ENCODE measurements around the gene MAN2A2.
A peak's percentile ranks its signal among the peaks of the same experiment; 100 is the strongest.

The MAN2A2 gene

GRCh38 chr15:90946538-90946937 is 43.4 kb downstream of the MAN2A2 start:
- no peak for DNase-seq (ENCODE audit: low read depth)

- DNase-seq (ENCODE audit: low read depth) = no peak
Measured at GRCh38 chr15:90946941-90947576, 44.0 kb downstream of the MAN2A2 start.

- no peak for DNase-seq (ENCODE audit: low read depth)
Measured at GRCh38 chr15:90947577-90948357, 44.7 kb downstream of the MAN2A2 start.

GRCh38 chr15:90948506-90948905 is 45.4 kb downstream of the MAN2A2 start:
- no peak for DNase-seq (ENCODE audit: low read depth)

GRCh38 chr15:90949979-90950675 is 47.0 kb downstream of the MAN2A2 start:
- no peak for DNase-seq (ENCODE audit: low read depth)

DNA sequence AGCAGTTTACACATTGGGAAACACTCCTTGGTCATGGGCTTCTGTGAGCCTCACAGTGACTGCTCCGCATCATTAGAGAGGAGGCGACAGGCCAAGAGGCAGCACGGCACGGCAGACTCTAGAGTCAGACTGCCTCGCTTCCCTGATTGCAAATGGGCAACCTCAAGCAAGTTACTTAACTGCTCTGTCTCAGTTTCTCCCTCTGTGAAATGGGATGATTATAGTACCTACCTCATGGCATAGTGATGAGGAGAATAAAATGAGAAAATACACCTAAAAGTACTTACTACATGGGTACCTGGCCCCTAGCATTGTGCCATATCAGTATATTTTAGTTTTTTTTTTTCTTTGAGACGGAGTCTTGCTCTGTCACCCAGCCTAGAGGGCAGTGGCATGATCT is 47.6 kb downstream of the MAN2A2 start:
- DNase-seq (ENCODE audit: low read depth) = no peak

GRCh38 chr15:90952901-90953677 is 50.0 kb downstream of the MAN2A2 start:
- no peak for DNase-seq (ENCODE audit: low read depth)

DNA sequence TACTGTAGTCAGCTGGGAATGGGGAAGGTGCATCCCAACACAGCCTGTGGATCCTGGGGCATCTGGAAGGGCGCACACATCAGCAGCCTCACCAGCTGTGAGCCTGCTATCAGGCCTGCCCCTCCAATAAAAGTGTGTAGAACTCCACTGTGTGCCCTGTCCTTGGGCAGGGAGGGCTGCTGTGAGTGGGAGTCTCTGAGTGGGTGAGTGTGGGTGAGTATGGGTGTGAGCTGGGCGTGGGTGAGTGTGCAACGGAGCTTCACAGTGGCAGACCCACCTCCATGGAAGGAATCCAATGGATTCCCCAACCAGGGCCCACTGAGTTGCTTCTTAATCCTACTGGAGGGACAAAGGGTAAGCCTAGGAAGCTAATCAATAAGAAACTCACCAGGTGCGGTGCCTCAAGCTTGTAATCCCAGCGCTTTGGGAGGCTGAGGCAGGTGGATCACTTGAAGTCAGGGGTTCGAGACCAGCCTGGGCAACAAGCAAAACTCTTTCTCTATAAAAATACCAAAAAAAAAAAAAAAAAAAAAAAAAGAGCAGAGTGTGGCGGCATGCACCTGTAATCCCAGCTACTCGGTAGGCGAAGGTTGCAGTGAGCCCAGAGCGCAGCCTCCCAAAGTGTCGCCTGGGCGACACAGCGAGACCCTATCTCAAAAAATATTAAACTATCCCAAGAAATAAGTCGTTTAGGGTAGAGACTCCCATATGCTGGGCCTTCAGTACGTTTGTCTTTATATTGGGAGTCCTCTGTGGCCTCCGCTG is 51.0 kb downstream of the MAN2A2 start:
- DNase-seq (ENCODE audit: low read depth) = no peak

DNA sequence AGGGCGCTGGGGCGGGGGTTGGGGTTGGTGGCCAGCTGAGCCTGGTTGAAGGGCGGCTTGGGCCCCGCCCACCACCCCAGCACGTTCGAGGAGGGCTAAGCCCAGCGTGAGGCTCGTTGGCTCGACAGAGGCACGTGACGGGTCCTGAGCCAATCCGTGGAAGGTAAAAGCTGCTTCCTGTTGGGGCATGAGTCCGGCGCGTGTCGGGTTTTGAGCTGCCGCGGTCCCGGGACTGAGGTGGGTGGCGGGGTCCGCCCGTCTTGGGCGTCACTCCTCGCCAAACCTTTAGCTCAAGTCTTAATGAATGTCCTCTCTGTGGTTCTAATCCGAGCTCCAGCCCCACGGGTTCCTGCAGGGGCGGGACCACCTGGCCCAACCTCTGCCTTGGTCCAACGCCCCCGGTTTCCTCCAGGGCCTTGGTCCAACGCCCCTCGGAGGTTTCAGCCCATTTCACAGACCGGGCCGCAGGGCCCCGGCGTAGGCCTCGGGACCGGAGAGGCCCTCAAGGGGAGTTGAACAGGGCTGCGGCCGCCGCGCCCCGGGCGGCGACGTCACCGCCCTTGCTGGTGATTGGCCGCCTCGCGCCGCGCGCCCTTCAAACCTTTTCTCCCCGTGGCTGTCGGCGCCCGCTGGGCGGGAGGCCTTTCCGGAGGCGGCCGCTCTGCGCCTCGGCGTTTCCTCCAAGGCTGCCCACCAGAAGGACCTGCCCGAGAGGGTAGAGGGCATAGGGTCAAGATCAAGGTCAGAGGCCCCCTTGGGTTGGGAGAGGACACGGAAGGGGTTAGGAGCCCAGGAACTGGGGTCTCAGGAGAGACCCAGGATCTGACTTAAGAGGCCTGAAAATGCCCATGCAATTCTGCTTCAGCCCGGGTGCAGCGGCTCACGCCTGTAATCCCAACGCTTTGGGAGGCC is 51.9 kb downstream of the MAN2A2 start, which contains the start of gene RCCD1:
Gene RCCD1 (plus strand): TSS at position 173 of the 912 bp plus-strand sequence. CDS start 1,851 bp downstream, outside the sequence.
- DNase-seq (ENCODE audit: low read depth) = peak; percentile 63

DNA sequence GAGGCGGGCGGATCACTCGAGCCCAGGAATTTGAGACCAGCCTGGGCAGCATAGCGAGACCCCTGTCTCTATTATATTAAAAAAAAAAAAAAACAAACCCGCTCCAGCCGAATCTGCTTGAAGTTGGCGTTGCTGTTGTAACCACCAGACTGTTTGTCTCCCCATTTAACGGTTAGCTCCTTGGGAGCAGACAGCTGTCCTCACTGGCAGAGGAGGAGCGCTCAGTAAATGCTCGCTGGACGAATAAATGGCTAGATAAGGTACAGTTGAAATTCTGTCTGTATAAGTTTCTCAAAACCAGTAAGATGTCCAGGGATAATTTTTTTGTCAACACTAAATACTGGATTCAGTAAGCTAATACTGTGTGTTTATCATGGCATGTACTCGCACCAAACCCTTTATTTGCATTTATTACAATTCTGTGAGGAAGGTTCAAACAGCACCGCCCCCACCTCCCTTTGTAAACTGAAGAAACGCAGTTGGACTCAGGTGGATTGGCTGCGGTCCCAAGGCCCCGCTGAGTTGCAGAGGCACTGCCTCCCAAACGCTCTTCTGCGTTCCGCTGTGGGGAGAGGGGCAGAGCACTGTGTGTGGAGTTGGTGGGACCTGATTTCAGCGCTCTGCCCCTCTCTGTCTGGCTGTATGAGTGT is 52.6 kb downstream of the MAN2A2 start:
- no peak for DNase-seq (ENCODE audit: low read depth)

DNA sequence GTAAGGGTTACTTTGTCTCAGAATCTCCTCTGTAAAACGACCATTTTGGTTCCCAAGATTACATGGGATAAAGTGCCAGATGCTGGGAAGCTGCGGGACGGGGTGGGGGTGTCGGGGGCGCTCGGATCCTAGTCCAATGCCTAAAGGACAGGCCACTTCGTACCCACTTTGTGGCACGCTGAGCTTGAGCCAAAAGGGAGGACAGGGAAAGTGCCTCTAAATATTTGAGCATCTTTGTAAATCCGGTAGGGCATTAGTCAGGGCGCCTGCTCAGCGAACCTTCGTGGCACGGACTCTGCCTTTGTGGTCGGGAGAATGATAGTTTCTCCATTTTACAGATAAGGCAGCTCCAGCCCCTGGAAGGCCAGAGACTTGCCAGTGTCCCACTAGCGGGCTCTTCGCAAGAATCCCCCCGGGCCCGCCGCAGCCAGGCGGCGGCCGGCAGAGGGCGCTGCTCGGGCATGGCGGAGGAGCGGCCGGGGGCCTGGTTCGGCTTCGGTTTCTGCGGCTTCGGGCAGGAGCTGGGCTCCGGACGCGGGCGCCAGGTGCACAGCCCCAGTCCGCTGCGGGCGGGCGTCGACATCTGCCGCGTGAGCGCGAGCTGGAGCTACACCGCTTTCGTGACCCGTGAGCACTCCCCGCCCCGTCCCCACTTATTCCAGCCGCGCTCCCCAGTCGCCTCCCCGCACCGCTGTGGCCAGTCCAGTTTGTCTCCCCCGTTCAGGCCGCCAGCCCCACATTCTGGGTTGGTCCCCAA is 53.4 kb downstream of the MAN2A2 start:
- DNase-seq (ENCODE audit: low read depth) = no peak

DNA sequence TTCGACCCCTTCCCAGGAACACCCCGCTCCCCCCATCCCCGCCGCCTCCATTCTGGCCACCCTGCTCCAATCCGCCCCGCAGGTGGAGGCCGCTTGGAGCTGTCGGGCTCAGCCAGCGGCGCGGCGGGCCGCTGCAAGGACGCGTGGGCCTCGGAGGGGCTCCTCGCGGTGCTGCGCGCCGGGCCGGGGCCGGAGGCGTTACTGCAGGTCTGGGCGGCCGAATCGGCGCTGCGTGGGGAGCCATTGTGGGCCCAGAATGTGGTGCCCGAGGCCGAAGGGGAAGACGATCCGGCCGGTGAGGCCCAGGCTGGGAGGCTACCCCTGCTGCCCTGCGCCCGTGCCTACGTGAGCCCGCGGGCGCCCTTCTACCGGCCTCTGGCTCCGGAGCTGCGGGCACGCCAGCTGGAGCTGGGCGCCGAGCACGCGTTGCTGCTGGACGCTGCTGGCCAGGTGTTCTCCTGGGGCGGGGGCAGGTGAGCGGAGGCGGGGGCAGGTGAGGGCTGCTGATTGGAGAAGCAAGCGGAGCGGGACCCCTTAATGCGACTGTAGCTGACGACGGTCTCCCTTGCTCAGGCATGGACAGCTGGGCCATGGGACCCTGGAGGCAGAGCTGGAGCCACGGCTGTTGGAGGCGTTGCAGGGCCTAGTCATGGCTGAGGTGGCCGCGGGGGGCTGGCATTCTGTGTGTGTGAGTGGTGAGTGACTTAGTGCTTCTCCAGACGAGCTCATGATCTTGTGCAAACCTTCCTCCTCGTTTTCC is 54.1 kb downstream of the MAN2A2 start:
- no peak for DNase-seq (ENCODE audit: low read depth)

GRCh38 chr15:90957791-90958190 is 54.7 kb downstream of the MAN2A2 start:
- DNase-seq (ENCODE audit: low read depth) = no peak

DNA sequence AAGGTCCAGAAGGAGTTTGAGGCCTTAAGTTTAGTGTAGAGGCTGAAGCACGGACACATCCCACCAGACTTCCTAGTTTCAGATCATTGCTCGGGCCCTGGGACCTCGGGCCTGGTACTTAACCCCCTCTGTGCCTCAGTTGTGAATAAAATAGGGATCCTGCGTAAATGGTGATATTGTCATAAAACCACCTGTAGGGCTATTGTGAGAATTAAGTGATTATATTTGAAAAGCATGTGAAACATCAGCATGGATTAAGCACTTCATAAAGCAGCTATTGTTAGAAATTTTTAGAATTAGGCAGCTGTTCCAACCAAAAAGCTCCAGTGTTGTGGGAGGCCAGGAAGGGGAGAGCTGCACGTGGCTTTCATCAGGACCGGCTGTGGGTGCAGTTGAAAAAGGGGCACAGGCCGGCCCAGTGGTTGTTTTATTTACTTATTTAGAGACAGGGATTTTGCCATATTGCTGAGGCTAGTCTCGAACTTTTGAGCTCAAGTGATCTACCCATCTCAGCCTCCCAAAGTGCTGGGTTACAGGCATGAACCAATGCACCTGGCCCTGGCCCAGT is 56.0 kb downstream of the MAN2A2 start:
- no peak for DNase-seq (ENCODE audit: low read depth)

GRCh38 chr15:90959894-90960293 is 56.8 kb downstream of the MAN2A2 start:
- peak; percentile 39 for DNase-seq (ENCODE audit: low read depth)

GRCh38 chr15:90960298-90961091 is 57.4 kb downstream of the MAN2A2 start:
- DNase-seq (ENCODE audit: low read depth) = no peak

- no peak for DNase-seq (ENCODE audit: low read depth)
Measured at GRCh38 chr15:90962021-90962420, 58.9 kb downstream of the MAN2A2 start.

Measured in GM04503 (cell line).